ENCODE results near the gene ADAMTSL1. TPM values are rescaled to one million over a fixed set of nuclear protein-coding genes. Genes with fewer than 3 reads are reported as not detected.

The ADAMTSL1 gene
- total and polyA plus RNA-seq, 2 donors, result 3.2 to 42.3 TPM

DNA sequence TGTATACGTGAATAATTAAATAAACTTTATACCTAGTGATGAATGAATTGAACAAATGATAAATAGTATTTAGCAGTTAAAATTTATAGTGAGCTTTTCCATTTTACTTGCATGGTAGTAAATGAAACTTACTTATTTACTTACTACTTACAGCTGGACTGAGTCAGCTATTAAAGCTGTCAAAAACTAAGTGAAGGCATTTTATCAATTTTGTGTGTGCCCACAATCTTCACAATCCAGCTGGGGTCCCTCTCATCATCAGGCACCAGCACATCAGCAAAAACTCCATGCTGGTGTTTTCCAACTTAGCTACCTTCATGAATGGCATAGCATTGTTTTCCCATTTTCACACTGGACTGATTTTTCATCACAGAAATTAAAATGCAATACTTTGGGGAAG is 478.0 kb downstream of the ADAMTSL1 start:
- WGBS, result 45% methylated on average over 1 of the region's 1 CpG
- no peak for DNase-seq (ENCODE audit: extremely low spot score)
- Histone ChIP-seq H3K4me3 (ENCODE audit: low read depth, low read length) (no peak overlapping the region), H3K36me3 (ENCODE audit: insufficient read depth) (no peaks in the 10 kb centered on the region), H3K4me1 (ENCODE audit: insufficient read depth) (no peaks in the 10 kb centered on the region), H3K27ac (ENCODE audit: low read depth) (no peak overlapping the region)

- DNase-seq (ENCODE audit: extremely low spot score), result no peak
- H3K27ac ChIP-seq (ENCODE audit: low read depth), result no peak overlapping the region
- WGBS, result 90% methylated on average over 2 of the region's 2 CpGs
- no peak overlapping the region for H3K4me3 ChIP-seq (ENCODE audit: low read depth, low read length)
- no peaks in the 10 kb centered on the region for H3K4me1 ChIP-seq (ENCODE audit: insufficient read depth)
- no peaks in the 10 kb centered on the region for H3K36me3 ChIP-seq (ENCODE audit: insufficient read depth)
Observed at GRCh38 chr9:18955626-18956025, 481.7 kb downstream of the ADAMTSL1 start.

Small RNA genes lying within 50 kb of the gene (small RNA-seq; reads per million reads assigned to genes)
- gene MIR3152, result 0.35 reads per million, percentile 23 among the genes with 10 or more reads in this experiment

Measured in urinary bladder (tissue), 4 donors.